Adrenal gland (tissue), 5 donors: Measurements from ENCODE around the gene TEAD1.

Source experiments
- POLR2A ChIP-seq, 2 donors: fragments of 450-650 bp; IDR thresholded peaks; one replicate each; pipeline ENCODE4 v1.6.1; 2017; ENCODE audit warnings: antibody characterized with exemption in 2 of 2, mild to moderate bottlenecking in 2 of 2, moderate library complexity in 1 of 2
- TF ChIP-seq, protein P1 (sequence below), 6 experiments: fragments of 450-650 bp in 4 of 6; fragments of 200-600 bp in 2 of 6; sonication (generic) in 1 of 6; IDR thresholded peaks; 1 replicate in 5 of 6; 2 replicates in 1 of 6; pipeline versions ENCODE4 v1.5.1 to v1.8.0; 2016 to 2021; ENCODE audit warnings: antibody characterized with exemption in 6 of 6, mild to moderate bottlenecking in 2 of 6, moderate library complexity in 1 of 6
- donor health status: DM: no; HTN: no; CAD: no.

DNA sequence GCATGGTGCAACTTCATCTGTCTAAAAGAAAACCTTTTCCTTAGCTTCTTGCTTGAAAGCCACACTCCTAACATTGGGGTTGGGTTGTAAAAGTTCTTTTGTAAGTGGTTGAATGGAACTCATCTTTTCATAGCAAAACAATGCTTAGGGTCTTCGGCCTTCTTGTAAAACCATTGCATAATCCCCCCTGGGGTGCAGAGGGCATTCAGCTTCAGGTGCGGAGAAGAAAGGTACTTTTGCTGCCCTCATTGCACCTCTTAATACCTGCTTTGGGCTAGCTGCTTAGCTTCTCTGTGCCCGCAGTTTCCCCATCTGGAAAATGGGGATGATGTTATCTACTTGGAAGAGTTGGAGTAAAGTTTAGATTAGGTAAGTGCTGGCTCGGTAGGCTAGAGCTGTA is 10.1 kb downstream of the TEAD1 start:
- no peak for TF ChIP-seq POLR2A (IDR thresholded peaks at IDR 0.05)
- TF ChIP-seq, protein P1, sequence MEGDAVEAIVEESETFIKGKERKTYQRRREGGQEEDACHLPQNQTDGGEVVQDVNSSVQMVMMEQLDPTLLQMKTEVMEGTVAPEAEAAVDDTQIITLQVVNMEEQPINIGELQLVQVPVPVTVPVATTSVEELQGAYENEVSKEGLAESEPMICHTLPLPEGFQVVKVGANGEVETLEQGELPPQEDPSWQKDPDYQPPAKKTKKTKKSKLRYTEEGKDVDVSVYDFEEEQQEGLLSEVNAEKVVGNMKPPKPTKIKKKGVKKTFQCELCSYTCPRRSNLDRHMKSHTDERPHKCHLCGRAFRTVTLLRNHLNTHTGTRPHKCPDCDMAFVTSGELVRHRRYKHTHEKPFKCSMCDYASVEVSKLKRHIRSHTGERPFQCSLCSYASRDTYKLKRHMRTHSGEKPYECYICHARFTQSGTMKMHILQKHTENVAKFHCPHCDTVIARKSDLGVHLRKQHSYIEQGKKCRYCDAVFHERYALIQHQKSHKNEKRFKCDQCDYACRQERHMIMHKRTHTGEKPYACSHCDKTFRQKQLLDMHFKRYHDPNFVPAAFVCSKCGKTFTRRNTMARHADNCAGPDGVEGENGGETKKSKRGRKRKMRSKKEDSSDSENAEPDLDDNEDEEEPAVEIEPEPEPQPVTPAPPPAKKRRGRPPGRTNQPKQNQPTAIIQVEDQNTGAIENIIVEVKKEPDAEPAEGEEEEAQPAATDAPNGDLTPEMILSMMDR (IDR thresholded peaks at IDR 0.05), result no peak
